Heart right ventricle (tissue), 16 donors: Measurements from ENCODE around the gene ITPKB. TPM values are rescaled to one million over a fixed set of nuclear protein-coding genes. Genes with fewer than 3 reads are reported as not detected.
"Not testable (repeated sequence)": the region's sequence is repeated elsewhere in the genome, so short reads cannot be mapped to it uniquely, and the experiment has no call there.

Experiments
- ATAC-seq, 8 donors: fragments of 200-7000 bp; cut with Tn5 transposase; one replicate each; pipeline ENCODE4 v1.9.1; 2020; ENCODE audit warnings: mild to moderate bottlenecking in 8 of 8, moderate library complexity in 8 of 8, moderate number of reproducible peaks in 1 of 8
- DNase-seq, 2 donors: peaks; one replicate each; pipeline ENCODE4 v3.0.0-alpha.2; 2020
- H3K27ac ChIP-seq, 10 donors: fragments of 200-600 bp; sonication (generic) in 2 of 10; one replicate each; pipeline versions ENCODE4 v1.5.0 to v1.8.0; 2020 to 2022; ENCODE audit warnings: mild to moderate bottlenecking in 3 of 10
- H3K27me3 ChIP-seq, 7 donors: fragments of 200-600 bp; one replicate each; pipeline ENCODE4 v1.8.0; 2021 to 2022; ENCODE audit warnings: mild to moderate bottlenecking in 2 of 7
- H3K36me3 ChIP-seq, 9 donors: fragments of 200-600 bp; sonication (generic) in 1 of 9; one replicate each; pipeline versions ENCODE4 v1.5.0 to v1.8.0; 2020 to 2022; ENCODE audit warnings: mild to moderate bottlenecking in 2 of 9
- H3K4me1 ChIP-seq, 9 donors: fragments of 200-600 bp; sonication (generic) in 1 of 9; one replicate each; pipeline versions ENCODE4 v1.5.0 to v1.8.0; 2020 to 2022; ENCODE audit warnings: mild to moderate bottlenecking in 4 of 9
- H3K4me3 ChIP-seq, 10 donors: fragments of 200-600 bp; sonication (generic) in 2 of 10; one replicate each; pipeline versions ENCODE4 v1.5.0 to v1.8.0; 2020 to 2022; ENCODE audit warnings: mild to moderate bottlenecking in 7 of 10, moderate library complexity in 2 of 10
- H3K9me3 ChIP-seq, 11 donors: fragments of 200-600 bp in 10 of 11; sonication (generic) in 2 of 11; one replicate each; pipeline versions ENCODE4 v1.5.0 to v1.8.0; 2013 to 2022; ENCODE audit warnings: mild to moderate bottlenecking in 2 of 11, control low read depth in 1 of 11, moderate library complexity in 1 of 11
- CTCF ChIP-seq, 9 donors: fragments of 200-600 bp; sonication (generic) in 2 of 9; IDR thresholded peaks; one replicate each; pipeline versions ENCODE4 v1.5.0 to v1.8.0; 2021 to 2022; ENCODE audit warnings: antibody characterized with exemption in 9 of 9, mild to moderate bottlenecking in 5 of 9, moderate library complexity in 1 of 9
- WGBS, 2 donors: extraction: QIAGEN DNeasy Blood & Tissue Kit; methylation state at CpG; one replicate each; pipeline ENCODE4 v1.1.7; 2013; ENCODE audit warnings: inconsistent platforms in 1 of 2; 5-methylcytosine and 5-hydroxymethylcytosine counted together
- intact Hi-C, 10 donors: fragments of 100-400 bp; cut with DNase I; formaldehyde crosslinking; loops; one replicate each; pipeline versions ENCODE4 v1.11.1 to v1.14.2; 2022
- polyA plus RNA-seq, 2 donors: library from polyadenylated mRNA; stranded (reverse); fragments of 200-250 nt; gene quantifications; one replicate each; pipeline ENCODE4 v1.2.3, GENCODE V29; 2013
- total RNA-seq, 10 donors: library from RNA; stranded (reverse); fragmentation: NEBNext Ultra II Directional in 3 of 10; extraction: Animal tissue kit (Norgen Biotek cat#: 25700) in 3 of 10; gene quantifications; one replicate each; pipeline versions ENCODE4 v1.2.1 to v1.2.4, GENCODE V29; 2021 to 2023
- donor health status: Arrhythmogenic right ventricular cardiomyopathy.
- donor health status: ischemic (EF 13 %, LVEDD 7.1; RV severe dilation, severe dysfunction).
- donor health status: healthy with polysubstance abuse.
- donor health status: DM: no; HTN: yes; CAD: no.
- donor health status: DM: no; HTN: no; CAD: no.
- donor health status: ischemic (EF 25% LVEDD 6.9; RV normal size, moderate dysfunction).
- donor health status: ischemic (EF 25% LVEDD 5.7; RV mildly dilated, moderate dysfunction).
- donor health status: healthy.
- donor health status: DM: yes; HTN: yes; CAD: no.
- donor health status: Ischemic cardiomyopathy.
- donor health status: ischemic (EF 35%, LVEDD 5.7; RV mildly dilated, moderate dysfunction).
- donor health status: nonischemic (EF 11% LVEDD 7.7; RV severe dilation, severe dysfunction).
- donor health status: DM: yes; HTN: yes; CAD: no.
- donor health status: PGD.
- donor health status: ischemic (EF 29% LVEDD 5.4; RV normal size, mild dysfunction).
- donor health status: nonischemic (EF 23%, LVEDD 6.1; RV moderate dilation, normal function).

Gene ITPKB
- total and polyA plus RNA-seq, 12 donors = 4.5 to 30.5 (median 16.1) TPM

- Histone ChIP-seq H3K9me3 (no peaks in the 10 kb centered on the region), H3K27ac (peak overlapping the region in 6 of 10 donors; percentile 41 to 65 (median 54)), H3K36me3 (peaks cover 0 to 44% (median 0%) of the 10 kb centered on the region in 9 donors), H3K27me3 (no peaks in the 10 kb centered on the region), H3K4me3 (no peak overlapping the region), H3K4me1 (peaks cover 13 to 83% (median 64%) of the 10 kb centered on the region in 9 donors)
- no peak for TF ChIP-seq CTCF (IDR thresholded peaks at IDR 0.05)
- no peak for DNase-seq
- WGBS, 2 donors = 63 to 64% methylated on average over 14 of the region's 14 CpGs
- intact Hi-C loops = no loop called here
- peak in 7 of 8 donors; percentile 2 to 53 (median 19) for ATAC-seq
These were observed 16.0 kb downstream of the ITPKB start for GRCh38 chr1:226722901-226723656.

- DNase-seq (no peak), ATAC-seq (no peak)
- WGBS, 2 donors = 81 to 91% methylated on average over 11 of the region's 11 CpGs
- TF ChIP-seq CTCF (IDR thresholded peaks at IDR 0.05) = no peak
- Histone ChIP-seq H3K27ac (peak overlapping the region in 3 of 10 donors; percentile 10 to 65 (median 56)), H3K27me3 (no peaks in the 10 kb centered on the region), H3K9me3 (no peaks in the 10 kb centered on the region), H3K36me3 (peaks cover 0 to 38% (median 0%) of the 10 kb centered on the region in 9 donors), H3K4me1 (peaks cover 16 to 83% (median 67%) of the 10 kb centered on the region in 9 donors), H3K4me3 (no peak overlapping the region)
- intact Hi-C loops = no loop called here
These were observed 16.7 kb downstream of the ITPKB start for GRCh38 chr1:226722240-226722900.

DNA sequence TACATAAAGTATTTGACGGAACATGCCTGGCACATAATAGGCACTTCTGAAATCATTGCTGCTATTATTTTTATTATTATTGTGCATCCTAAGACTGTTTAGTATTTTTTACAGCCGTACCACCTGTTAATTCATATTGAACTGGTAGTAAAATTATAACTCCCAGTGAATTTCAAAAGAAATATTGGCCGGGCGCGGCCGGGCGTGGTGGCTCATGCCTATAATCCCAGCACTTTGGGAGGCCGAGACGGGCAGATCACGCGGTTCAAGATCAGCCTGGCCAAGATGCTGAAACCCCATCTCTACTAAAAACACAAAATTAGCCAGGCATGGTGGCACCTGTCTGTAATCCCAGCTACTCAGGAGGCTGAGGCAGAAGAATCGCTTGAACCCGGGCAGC is 18.5 kb downstream of the ITPKB start:
- peaks cover 0 to 31% (median 0%) of the 10 kb centered on the region in 9 donors for H3K36me3 ChIP-seq
- H3K4me3 ChIP-seq, DNase-seq, ATAC-seq, intact Hi-C loops, H3K9me3 ChIP-seq, H3K27me3 ChIP-seq: not testable (repeated sequence)
- H3K27ac ChIP-seq = peak overlapping the region in 1 of 10 donors; percentile 1
- WGBS, 2 donors = 95 to 96% methylated on average over 13 of the region's 13 CpGs
- peaks cover 16 to 77% (median 64%) of the 10 kb centered on the region in 9 donors for H3K4me1 ChIP-seq

DNA sequence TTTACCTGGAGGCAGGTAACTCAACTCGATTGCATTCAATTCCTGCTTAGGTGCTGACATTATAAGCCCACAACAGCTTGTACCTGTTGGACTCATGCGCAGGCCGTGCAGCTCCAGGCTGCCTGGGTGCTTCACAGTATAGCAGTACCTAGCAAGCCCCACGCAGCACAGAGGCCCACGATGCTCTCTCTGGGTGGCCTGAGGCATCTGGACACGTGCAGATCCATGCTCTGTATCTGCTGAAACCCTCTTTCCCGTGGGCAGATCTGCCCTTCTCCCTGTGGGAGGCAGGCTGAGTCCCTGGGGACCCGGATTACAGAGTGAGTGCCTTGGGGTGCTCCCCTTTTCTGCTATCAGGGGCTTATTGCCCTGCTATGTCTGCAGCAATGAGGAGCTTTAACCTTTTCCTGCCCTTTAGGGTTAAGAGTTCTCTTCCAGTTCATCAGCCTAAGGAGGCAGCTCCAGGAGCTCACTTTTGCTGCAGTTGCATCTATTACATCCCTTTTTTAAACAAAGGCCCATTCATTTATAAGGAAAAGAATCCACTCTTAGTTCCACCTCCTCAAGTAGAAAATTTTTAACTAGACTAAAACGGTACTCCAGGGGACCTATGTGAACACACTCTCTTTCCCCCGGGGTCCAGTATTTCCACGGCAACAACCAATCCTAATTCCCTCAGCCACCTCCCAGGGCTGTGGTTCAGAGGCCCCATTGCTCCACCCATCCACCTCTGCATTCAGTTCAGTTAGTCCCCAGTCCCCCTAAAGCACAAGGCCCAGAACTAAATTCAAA is 19.3 kb downstream of the ITPKB start:
- WGBS, 2 donors = 64 to 66% methylated on average over 11 of the region's 11 CpGs
- no peak for TF ChIP-seq CTCF (IDR thresholded peaks at IDR 0.05)
- no peak for DNase-seq
- Histone ChIP-seq H3K4me3 (no peak overlapping the region), H3K36me3 (peaks cover 0 to 30% (median 0%) of the 10 kb centered on the region in 9 donors), H3K4me1 (peaks cover 15 to 74% (median 57%) of the 10 kb centered on the region in 9 donors), H3K27ac (peak overlapping the region in 3 of 10 donors; percentile 12 to 41 (median 33)), H3K27me3 (no peaks in the 10 kb centered on the region), H3K9me3 (peaks cover 0 to 1% (median 0%) of the 10 kb centered on the region in 11 donors)
- ATAC-seq = no peak
- intact Hi-C loops = no loop called here
